Effector CD8-positive, alpha-beta T cell (primary cell): ENCODE data around the gene SHISA9.

Experiments
- DNase-seq: peaks from one replicate; lab custom pipeline; 2025; lab: John Stamatoyannopoulos, UW

The SHISA9 gene

GRCh38 chr16:13118091-13118490 lies 216.7 kb downstream of the SHISA9 start:
- no peak for DNase-seq

- DNase-seq, result no peak
These were observed 218.7 kb downstream of the SHISA9 start for GRCh38 chr16:13120091-13120490.

- DNase-seq, result no peak
These were observed 219.2 kb downstream of the SHISA9 start for GRCh38 chr16:13120557-13120956.

- DNase-seq, result no peak
These were observed 222.6 kb downstream of the SHISA9 start for GRCh38 chr16:13123991-13124390.

- DNase-seq, result no peak
These were observed 225.7 kb downstream of the SHISA9 start for GRCh38 chr16:13127144-13127543.

- DNase-seq, result no peak
These were observed 229.2 kb downstream of the SHISA9 start for GRCh38 chr16:13130586-13130985.

GRCh38 chr16:13134836-13135235 lies 233.4 kb downstream of the SHISA9 start:
- no peak for DNase-seq

GRCh38 chr16:13136901-13137300 lies 235.5 kb downstream of the SHISA9 start:
- no peak for DNase-seq

GRCh38 chr16:13138528-13138927 lies 237.1 kb downstream of the SHISA9 start:
- DNase-seq, result no peak

GRCh38 chr16:13139661-13140241 lies 238.4 kb downstream of the SHISA9 start:
- no peak for DNase-seq

GRCh38 chr16:13143551-13143950 lies 242.2 kb downstream of the SHISA9 start:
- no peak for DNase-seq

GRCh38 chr16:13146829-13147228 lies 245.4 kb downstream of the SHISA9 start:
- DNase-seq, result no peak

- DNase-seq, result no peak
These were observed 246.9 kb downstream of the SHISA9 start for GRCh38 chr16:13148294-13148693.

GRCh38 chr16:13148836-13149235 lies 247.4 kb downstream of the SHISA9 start:
- DNase-seq, result no peak

GRCh38 chr16:13150181-13150885 lies 248.9 kb downstream of the SHISA9 start:
- DNase-seq, result no peak

- DNase-seq, result no peak
These were observed 252.3 kb downstream of the SHISA9 start for GRCh38 chr16:13153696-13154095.

GRCh38 chr16:13154799-13155198 lies 253.4 kb downstream of the SHISA9 start:
- no peak for DNase-seq

GRCh38 chr16:13155377-13155776 lies 254.0 kb downstream of the SHISA9 start:
- DNase-seq, result no peak

GRCh38 chr16:13155780-13156179 lies 254.4 kb downstream of the SHISA9 start:
- DNase-seq, result no peak

- no peak for DNase-seq
These were observed 255.7 kb downstream of the SHISA9 start for GRCh38 chr16:13157082-13157481.

- no peak for DNase-seq
These were observed 257.0 kb downstream of the SHISA9 start for GRCh38 chr16:13158427-13158826.

GRCh38 chr16:13165024-13165423 lies 263.6 kb downstream of the SHISA9 start:
- DNase-seq, result no peak

GRCh38 chr16:13168091-13168572 lies 266.7 kb downstream of the SHISA9 start:
- DNase-seq, result no peak

- no peak for DNase-seq
These were observed 269.9 kb downstream of the SHISA9 start for GRCh38 chr16:13171313-13171712.
